Heart right ventricle (tissue), 16 donors: ENCODE measurements around the gene MXRA8. TPM values are rescaled to one million over a fixed set of nuclear protein-coding genes. Genes with fewer than 3 reads are reported as not detected.
A peak's percentile ranks its signal among the peaks of the same experiment; 100 is the strongest.

Experiments used
- ATAC-seq, 8 donors: fragments of 200-7000 bp; cut with Tn5 transposase; one replicate each; pipeline ENCODE4 v1.9.1; 2020; ENCODE audit warnings: mild to moderate bottlenecking in 8 of 8, moderate library complexity in 8 of 8, moderate number of reproducible peaks in 1 of 8
- DNase-seq, 2 donors: peaks; one replicate each; pipeline ENCODE4 v3.0.0-alpha.2; 2020
- H3K27ac ChIP-seq, 10 donors: fragments of 200-600 bp; sonication (generic) in 2 of 10; one replicate each; pipeline versions ENCODE4 v1.5.0 to v1.8.0; 2020 to 2022; ENCODE audit warnings: mild to moderate bottlenecking in 3 of 10
- H3K27me3 ChIP-seq, 7 donors: fragments of 200-600 bp; one replicate each; pipeline ENCODE4 v1.8.0; 2021 to 2022; ENCODE audit warnings: mild to moderate bottlenecking in 2 of 7
- H3K36me3 ChIP-seq, 9 donors: fragments of 200-600 bp; sonication (generic) in 1 of 9; one replicate each; pipeline versions ENCODE4 v1.5.0 to v1.8.0; 2020 to 2022; ENCODE audit warnings: mild to moderate bottlenecking in 2 of 9
- H3K4me1 ChIP-seq, 9 donors: fragments of 200-600 bp; sonication (generic) in 1 of 9; one replicate each; pipeline versions ENCODE4 v1.5.0 to v1.8.0; 2020 to 2022; ENCODE audit warnings: mild to moderate bottlenecking in 4 of 9
- H3K4me3 ChIP-seq, 10 donors: fragments of 200-600 bp; sonication (generic) in 2 of 10; one replicate each; pipeline versions ENCODE4 v1.5.0 to v1.8.0; 2020 to 2022; ENCODE audit warnings: mild to moderate bottlenecking in 7 of 10, moderate library complexity in 2 of 10
- H3K9me3 ChIP-seq, 11 donors: fragments of 200-600 bp in 10 of 11; sonication (generic) in 2 of 11; one replicate each; pipeline versions ENCODE4 v1.5.0 to v1.8.0; 2013 to 2022; ENCODE audit warnings: mild to moderate bottlenecking in 2 of 11, control low read depth in 1 of 11, moderate library complexity in 1 of 11
- WGBS, 2 donors: extraction: QIAGEN DNeasy Blood & Tissue Kit; methylation state at CpG; one replicate each; pipeline ENCODE4 v1.1.7; 2013; ENCODE audit warnings: inconsistent platforms in 1 of 2; 5-methylcytosine and 5-hydroxymethylcytosine counted together
- intact Hi-C, 10 donors: fragments of 100-400 bp; cut with DNase I; formaldehyde crosslinking; loops; one replicate each; pipeline versions ENCODE4 v1.11.1 to v1.14.2; 2022
- polyA plus RNA-seq, 2 donors: library from polyadenylated mRNA; stranded (reverse); fragments of 200-250 nt; gene quantifications; one replicate each; pipeline ENCODE4 v1.2.3, GENCODE V29; 2013
- total RNA-seq, 10 donors: library from RNA; stranded (reverse); fragmentation: NEBNext Ultra II Directional in 3 of 10; extraction: Animal tissue kit (Norgen Biotek cat#: 25700) in 3 of 10; gene quantifications; one replicate each; pipeline versions ENCODE4 v1.2.1 to v1.2.4, GENCODE V29; 2021 to 2023
- TF ChIP-seq, protein P1 (sequence below), 9 donors: fragments of 200-600 bp; sonication (generic) in 2 of 9; IDR thresholded peaks; one replicate each; pipeline versions ENCODE4 v1.5.0 to v1.8.0; 2021 to 2022; ENCODE audit warnings: antibody characterized with exemption in 9 of 9, mild to moderate bottlenecking in 5 of 9, moderate library complexity in 1 of 9
- donor health status: Arrhythmogenic right ventricular cardiomyopathy.
- donor health status: ischemic (EF 13 %, LVEDD 7.1; RV severe dilation, severe dysfunction).
- donor health status: healthy with polysubstance abuse.
- donor health status: DM: no; HTN: yes; CAD: no.
- donor health status: DM: no; HTN: no; CAD: no.
- donor health status: ischemic (EF 25% LVEDD 6.9; RV normal size, moderate dysfunction).
- donor health status: ischemic (EF 25% LVEDD 5.7; RV mildly dilated, moderate dysfunction).
- donor health status: healthy.
- donor health status: DM: yes; HTN: yes; CAD: no.
- donor health status: Ischemic cardiomyopathy.
- donor health status: ischemic (EF 35%, LVEDD 5.7; RV mildly dilated, moderate dysfunction).
- donor health status: nonischemic (EF 11% LVEDD 7.7; RV severe dilation, severe dysfunction).
- donor health status: DM: yes; HTN: yes; CAD: no.
- donor health status: PGD.
- donor health status: ischemic (EF 29% LVEDD 5.4; RV normal size, mild dysfunction).
- donor health status: nonischemic (EF 23%, LVEDD 6.1; RV moderate dilation, normal function).

The MXRA8 gene
- total and polyA plus RNA-seq, 12 donors, result 7.2 to 35.6 (median 15.5) TPM

DNA sequence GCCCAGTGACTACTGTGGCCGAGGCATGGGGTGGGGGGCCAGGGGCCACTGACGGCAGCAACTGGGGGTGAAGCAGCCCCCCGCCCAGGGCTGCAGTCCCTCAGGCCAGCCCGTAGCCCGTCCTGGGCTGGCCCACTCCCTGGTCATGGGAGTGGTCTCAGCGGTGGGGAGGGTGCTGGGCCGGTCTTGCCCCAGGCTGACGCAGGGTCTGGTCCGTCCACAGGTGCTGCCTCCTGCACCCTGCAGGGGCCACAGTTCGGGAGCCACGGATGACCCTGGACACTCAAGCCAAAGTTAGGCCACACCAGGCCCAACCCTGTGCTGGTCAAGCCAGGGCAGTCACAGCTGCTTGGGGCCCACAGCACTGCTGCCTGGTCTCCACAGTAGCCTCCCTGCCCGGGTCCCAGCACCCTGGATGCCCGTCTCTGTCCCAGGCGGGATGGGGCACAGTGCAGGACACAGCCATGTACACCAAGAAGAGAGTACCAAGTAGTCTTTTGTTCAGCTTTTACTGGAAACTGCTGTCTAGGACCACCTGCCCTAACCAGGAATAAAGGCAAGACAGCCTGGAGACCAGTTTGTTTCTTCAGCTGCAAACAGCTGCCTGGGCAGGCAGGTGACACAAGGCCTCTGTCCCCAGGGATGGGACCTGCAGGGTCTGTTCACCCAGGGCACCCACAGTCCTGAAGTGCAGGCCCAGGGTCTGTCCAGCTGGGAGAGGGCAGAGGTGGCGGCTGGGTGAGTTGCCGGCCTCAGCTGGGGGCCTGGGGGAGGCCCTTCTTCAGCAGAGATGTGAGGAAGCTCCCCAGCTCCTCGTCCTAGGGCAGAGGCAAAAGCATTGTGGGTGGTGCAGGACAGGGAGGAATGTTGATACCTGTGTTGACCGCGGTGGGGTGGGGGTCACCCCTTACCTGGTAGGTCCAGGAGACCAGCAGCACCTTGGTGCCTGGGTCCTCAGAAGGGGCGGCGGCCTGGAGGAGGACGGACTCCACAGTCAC, 46.9 kb downstream of the MXRA8 start:
- Histone ChIP-seq H3K9me3 (no peaks in the 10 kb centered on the region), H3K27me3 (no peaks in the 10 kb centered on the region), H3K27ac (no peak overlapping the region), H3K4me1 (peaks cover 9 to 26% (median 24%) of the 10 kb centered on the region in 9 donors), H3K36me3 (peaks cover 4 to 63% (median 37%) of the 10 kb centered on the region in 9 donors), H3K4me3 (no peak overlapping the region)
- ATAC-seq (no peak), DNase-seq (no peak)
- intact Hi-C loops, result no loop called here
- TF ChIP-seq, protein P1, sequence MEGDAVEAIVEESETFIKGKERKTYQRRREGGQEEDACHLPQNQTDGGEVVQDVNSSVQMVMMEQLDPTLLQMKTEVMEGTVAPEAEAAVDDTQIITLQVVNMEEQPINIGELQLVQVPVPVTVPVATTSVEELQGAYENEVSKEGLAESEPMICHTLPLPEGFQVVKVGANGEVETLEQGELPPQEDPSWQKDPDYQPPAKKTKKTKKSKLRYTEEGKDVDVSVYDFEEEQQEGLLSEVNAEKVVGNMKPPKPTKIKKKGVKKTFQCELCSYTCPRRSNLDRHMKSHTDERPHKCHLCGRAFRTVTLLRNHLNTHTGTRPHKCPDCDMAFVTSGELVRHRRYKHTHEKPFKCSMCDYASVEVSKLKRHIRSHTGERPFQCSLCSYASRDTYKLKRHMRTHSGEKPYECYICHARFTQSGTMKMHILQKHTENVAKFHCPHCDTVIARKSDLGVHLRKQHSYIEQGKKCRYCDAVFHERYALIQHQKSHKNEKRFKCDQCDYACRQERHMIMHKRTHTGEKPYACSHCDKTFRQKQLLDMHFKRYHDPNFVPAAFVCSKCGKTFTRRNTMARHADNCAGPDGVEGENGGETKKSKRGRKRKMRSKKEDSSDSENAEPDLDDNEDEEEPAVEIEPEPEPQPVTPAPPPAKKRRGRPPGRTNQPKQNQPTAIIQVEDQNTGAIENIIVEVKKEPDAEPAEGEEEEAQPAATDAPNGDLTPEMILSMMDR (IDR thresholded peaks at IDR 0.05), result no peak
- 91 to 93% methylated on average over 22 of the region's 22 CpGs for WGBS, 2 donors

DNA sequence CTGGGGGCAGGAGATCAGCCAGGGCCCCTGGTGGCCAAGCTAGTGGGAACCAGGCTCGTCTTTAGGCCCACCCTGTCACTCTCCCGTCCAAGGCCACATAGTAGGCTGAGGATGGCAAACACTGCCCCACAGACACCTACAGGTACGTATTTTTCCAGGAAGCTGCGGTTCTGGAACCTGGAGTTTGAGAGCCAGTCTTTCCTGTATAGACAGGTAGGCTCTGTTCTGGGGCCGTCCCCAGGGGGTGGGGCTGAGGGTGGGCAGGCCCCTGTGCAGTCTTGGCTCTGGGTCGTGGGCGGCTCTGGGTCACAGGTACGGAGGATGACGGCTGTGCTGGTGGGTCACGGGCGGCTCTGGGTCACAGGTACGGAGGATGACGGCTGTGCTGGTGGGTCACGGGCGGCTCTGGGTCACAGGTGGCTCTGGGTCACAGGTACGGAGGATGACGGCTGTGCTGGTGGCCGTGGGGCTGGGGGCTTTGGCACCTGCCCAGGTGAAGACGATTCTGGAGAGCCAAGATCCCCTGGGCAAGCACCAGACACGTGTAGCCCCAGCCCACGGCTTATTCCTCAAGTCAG, 47.8 kb downstream of the MXRA8 start:
- Histone ChIP-seq H3K36me3 (peaks cover 4 to 57% (median 33%) of the 10 kb centered on the region in 9 donors), H3K27ac (no peak overlapping the region)
- no peak for ATAC-seq

DNA sequence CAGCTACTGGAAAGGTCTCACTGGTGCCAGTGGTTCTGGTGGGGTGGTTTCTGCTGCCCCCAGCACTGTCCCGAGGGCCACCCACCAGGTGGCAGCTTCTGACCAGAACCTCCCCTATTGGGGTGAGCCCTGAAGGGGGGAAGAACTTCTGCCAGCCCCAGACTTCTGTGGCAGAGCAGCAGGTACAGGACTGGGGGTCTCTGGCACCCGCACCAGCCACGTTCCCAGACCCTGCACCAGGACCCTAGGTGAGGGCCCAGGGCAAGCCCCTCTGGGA, 48.3 kb downstream of the MXRA8 start:
- H3K36me3 ChIP-seq, result peaks cover 4 to 55% (median 33%) of the 10 kb centered on the region in 9 donors
- no peaks in the 10 kb centered on the region for H3K27me3 ChIP-seq
- no peaks in the 10 kb centered on the region for H3K9me3 ChIP-seq
- no peak overlapping the region for H3K4me3 ChIP-seq
- intact Hi-C loops, result no loop called here
- peaks cover 19 to 40% (median 37%) of the 10 kb centered on the region in 9 donors for H3K4me1 ChIP-seq
- H3K27ac ChIP-seq, result peak overlapping the region in 1 of 10 donors; percentile 98
- 89 to 91% methylated on average over 3 of the region's 3 CpGs for WGBS, 2 donors
- ATAC-seq (no peak), DNase-seq (no peak)
- TF ChIP-seq, protein P1 (IDR thresholded peaks at IDR 0.05), result no peak

More for the DNA sequence above, 47.8 kb downstream of the MXRA8 start:
- Histone ChIP-seq H3K27me3 (no peaks in the 10 kb centered on the region), H3K9me3 (no peaks in the 10 kb centered on the region), H3K4me3 (no peak overlapping the region), H3K4me1 (peaks cover 16 to 34% (median 32%) of the 10 kb centered on the region in 9 donors)
- no peak for DNase-seq
- intact Hi-C loops, result no loop called here
- 90 to 91% methylated on average over 21 of the region's 21 CpGs for WGBS, 2 donors
- TF ChIP-seq, protein P1 (IDR thresholded peaks at IDR 0.05), result no peak

DNA sequence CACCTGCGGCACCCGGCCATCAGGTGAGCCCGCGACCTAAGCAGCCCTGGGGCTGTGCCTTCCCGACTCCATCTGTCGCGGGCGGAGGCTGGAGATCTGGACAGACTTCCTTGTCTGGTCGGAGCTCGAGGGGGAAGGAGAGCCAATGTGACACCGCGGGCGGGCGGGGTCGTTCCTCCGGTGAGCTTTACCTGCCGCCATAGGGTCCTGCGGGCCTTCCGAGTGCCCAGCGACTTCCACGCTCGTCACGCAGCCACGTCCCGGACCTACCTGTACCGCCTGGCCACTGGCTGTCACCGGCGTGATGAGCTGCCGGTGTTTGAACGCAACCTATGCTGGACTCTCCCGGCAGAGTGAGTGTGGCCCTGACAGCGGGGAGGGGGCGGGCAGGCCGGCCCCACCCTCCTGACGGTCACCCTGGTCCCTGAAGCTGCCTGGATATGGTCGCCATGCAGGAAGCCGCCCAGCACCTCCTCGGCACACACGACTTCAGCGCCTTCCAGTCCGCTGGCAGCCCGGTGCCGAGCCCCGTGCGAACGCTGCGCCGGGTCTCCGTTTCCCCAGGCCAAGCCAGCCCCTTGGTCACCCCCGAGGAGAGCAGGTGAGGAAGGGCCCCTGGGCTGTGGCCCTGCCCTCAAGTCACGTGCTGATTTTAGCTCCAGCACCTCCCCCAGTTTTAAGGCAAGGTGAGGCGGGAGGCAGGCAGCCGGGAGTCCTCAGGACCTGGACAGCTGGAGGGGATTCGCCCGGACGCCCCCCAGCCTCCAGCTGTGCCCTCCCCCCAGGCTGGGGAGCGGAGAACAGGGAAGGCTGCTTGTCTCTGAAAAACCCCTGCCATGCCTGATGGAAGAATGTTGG, 48.9 kb downstream of the MXRA8 start:
- Histone ChIP-seq H3K27me3 (no peaks in the 10 kb centered on the region), H3K9me3 (no peaks in the 10 kb centered on the region), H3K36me3 (peaks cover 4 to 49% (median 32%) of the 10 kb centered on the region in 9 donors), H3K27ac (peak overlapping the region in 9 of 10 donors; percentile 93 to 100 (median 98)), H3K4me1 (peaks cover 24 to 45% (median 43%) of the 10 kb centered on the region in 9 donors), H3K4me3 (peak overlapping the region; percentile 75 to 99 (median 88))
- intact Hi-C loops, result loop anchor here in 2 of 10 donors (5.0 kb wide), 1 partner anchor 38 kb away; the partner anchor contains the start of gene DVL1 (in 2 of the 2)
- 41% methylated on average over 56 to 57 of the region's 57 CpGs for WGBS, 2 donors
- TF ChIP-seq, protein P1 (IDR thresholded peaks at IDR 0.05), result no peak
- DNase-seq (peak in 1 of 2 donors; percentile 42), ATAC-seq (peak in 2 of 8 donors; percentile 0)
